Germinal center (tissue), 1 donor: Measurements from ENCODE around the gene MDM2.

ENCODE experiments used
- DNase-seq: peaks from one replicate; pipeline ENCODE4 v3.0.0; 2012; ENCODE audit warnings: mixed read lengths, low spot score

The MDM2 gene

DNA sequence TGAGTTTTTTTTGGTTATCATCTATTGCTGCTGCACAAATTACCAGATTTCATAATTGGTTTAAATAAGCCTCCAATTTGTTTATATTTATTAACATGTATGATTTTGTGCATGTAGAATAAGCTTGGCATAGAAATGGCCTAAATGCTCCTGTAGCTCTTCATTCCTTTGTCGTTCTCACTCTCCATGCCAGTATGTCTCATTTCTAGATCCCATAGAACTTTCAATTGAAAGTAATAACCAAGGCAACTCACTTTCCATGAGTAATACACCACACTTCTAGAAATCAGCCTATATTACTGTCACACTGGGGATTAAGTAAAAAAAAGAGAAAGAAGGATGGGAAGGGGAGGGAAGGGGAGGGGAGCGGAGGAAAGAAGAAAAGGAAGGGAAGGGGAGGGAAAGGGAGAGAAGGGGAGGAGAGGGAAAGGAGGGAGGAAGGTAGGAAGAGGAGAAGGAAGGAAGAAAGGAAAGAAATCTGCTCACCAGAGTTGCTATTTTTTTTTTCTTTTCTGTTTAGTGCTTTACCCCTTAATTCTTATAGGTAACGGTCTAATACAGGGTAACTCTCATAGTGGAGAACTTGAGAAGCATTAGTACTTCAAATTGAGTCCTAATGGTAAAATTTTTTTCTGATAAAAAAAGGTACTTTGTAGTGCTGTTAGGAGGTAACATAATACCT lies 45.6 kb downstream of the MDM2 start:
- no peak for DNase-seq

DNA sequence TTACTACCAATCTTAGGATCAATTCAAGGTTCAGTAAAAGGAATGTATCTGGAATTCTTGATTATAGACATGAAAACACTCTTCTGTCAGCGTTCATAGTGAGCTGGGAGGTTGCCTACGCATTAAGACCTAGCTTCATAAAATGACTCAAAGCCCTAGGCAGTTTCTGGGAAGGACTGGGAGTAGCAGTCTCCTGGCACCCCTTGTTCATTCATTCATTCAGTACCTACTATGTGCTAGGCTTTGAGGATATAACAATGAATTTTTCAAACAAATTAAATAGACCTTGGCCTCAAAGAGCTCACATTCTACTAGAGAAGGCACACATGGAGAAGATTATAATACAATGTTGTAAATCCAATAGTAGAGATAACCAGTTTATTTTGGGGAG lies 46.1 kb downstream of the MDM2 start:
- no peak for DNase-seq

DNA sequence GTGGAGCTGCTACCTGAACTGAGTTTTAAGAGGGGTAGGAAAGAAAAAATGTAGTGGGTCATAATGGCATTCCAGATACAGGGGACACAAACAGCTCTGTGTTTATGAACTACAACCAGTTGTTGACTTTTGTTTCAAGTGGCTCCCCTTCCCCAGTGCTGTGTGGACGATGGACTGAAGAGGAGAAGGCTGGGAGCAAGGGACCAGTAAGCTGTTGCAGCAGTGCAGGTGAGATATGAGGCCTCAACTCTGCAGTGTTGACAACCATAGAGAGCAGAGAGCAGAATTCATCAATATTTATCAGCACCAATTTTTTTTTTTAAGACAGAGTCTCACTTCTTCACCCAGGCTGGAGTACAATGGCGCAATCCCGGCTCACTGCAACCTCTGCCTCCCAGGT lies 46.6 kb downstream of the MDM2 start:
- no peak for DNase-seq

DNA sequence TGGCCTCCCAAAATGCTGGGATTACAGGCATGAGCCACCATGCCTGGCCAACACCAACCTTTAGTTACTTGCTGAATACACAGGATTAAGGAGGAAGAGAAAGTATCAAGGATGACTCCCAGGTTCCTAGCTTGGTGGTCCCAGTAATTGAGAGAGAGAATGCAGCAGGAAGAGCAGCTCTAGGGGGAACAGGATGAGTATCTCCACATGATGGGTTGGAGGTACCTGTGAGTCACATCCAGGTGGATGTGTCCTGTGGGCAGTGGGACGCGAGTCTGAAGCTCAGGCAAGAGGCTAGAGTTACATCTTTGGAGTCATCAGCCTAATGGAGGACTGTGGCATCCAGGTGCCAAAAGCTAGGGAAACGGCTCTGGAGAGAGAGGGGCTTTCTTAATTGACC lies 47.1 kb downstream of the MDM2 start:
- DNase-seq = no peak

DNA sequence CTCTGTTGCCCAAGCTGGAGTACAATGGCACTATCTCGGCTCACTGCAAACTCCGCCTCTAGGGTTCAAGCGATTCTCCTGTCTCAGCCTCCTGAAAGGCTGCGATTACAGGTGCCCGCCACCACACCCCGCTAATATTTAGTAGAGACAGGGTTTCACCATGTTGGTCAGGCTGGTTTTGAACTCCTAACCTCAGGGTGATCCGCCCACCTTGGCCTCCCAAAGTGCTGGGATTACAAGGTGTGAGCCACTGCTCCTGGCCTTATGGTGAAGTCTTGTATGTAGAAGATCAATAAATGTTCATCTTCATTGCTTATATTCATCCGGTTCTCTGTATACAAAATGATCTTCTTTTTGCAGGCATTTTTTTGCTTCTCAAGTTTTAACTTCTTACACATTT lies 47.8 kb downstream of the MDM2 start:
- no peak for DNase-seq

DNA sequence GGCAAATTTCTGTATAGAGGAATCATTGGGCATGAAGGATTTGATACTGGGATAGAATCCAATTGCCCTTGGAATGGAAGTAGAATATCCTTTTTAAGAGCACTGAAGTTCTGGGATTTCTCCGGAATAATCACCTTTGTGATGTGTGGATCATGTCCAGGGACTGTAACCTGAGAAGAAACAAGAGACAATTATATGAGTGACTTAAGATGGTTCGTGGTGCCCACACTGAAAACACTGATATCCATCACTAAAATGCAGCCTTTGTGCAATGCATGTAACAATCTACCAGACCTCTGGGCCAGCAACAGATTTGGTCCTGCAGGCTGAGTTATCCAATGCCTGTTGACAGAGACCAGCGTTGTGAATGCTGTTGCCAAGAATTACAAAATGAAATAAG lies 48.5 kb downstream of the MDM2 start:
- DNase-seq = no peak

DNA sequence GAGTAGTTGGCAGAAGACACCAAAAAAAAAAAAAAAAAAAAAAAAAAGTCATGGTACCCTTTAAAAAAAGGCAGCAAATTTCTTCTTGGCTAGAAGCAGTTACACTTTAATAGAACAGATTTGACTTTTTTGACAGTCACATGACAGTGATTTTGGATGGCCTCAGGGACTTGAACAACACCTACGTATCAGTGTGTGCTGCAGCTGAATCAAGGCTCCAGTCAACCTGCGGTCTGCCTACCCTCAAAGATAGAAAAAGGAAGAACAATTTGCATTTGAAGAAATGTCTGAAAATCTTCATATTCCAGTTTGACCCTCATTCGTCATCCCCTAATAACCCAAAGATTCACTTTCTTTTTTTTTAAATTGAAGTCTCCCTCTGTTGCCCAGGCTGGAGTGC lies 53.9 kb downstream of the MDM2 start:
- DNase-seq = peak; percentile 28

DNA sequence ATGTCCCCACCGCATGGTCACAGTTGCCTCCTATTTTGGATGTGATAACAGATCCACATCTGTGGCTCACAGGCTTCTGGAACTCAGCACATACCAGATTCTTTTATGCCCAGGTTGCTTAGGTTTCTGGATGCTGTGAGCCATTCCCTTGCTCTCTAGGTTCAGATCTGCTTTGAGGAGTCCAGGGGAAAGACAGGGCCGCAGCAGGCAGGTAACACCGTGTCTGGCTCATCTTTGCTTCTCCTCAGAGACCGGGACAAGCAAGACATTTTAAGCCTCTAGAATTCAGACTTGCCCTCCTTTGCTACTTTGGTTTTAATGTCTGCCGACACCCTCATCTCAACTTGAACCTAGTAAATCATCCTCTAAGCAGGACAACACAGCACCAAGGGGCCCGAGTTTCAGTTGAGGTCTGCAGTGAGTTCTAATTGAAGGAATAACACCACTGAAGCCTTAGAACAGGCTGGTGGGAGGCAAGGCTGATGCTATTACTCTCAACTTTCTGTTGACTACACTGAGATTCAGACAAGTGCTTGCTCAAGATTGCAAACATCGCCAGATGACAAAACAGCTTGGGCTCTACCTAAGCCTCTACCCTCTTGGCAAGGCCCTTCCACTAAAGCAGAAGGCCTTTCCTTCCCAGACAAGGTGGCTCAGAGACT lies 55.3 kb downstream of the MDM2 start:
- no peak for DNase-seq

DNA sequence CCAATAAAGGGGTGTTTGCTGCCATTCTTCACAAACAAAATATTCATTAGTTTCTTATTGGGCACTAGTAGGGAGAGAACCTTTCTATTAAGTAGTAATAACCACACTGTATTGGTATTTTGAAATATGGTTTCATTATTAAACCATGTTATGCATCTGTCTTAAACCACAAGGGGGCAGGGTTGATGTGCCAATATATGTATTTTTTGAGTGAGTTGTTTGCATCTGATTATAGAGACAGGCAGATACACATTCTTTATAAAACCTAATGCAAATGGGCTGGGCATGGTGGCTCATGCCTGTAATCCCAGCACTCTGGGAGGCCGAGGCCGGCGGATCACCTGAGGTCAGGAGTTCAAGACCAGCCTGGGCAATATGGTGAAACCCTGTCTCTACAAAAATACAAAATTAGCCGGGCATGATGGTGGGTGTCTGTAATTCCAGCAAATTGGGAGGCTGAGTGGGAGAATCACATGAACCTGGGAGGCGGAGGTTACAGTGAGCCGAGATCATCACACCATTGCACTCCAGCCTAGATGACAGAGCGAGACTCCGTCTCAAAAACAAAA lies 56.0 kb downstream of the MDM2 start:
- DNase-seq = peak; percentile 34

DNA sequence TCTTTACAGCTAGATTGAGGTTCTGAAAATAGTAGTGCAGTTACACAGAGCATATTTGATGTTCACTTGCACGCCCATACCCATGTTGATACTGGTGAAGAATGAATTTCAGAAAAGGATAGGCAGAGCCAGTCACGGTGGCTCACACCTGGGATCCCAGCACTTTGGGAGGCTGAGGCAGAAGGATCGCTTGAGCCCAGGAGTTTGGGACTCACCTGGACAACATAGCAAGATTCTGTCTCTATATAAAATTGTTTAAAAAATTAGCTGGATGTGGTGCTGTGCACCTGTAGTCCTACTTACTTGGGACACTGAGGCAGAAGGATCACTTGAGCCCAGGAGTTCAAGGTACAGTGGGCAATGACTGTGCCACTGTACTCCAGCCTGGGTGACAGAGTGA lies 56.6 kb downstream of the MDM2 start:
- no peak for DNase-seq

DNA sequence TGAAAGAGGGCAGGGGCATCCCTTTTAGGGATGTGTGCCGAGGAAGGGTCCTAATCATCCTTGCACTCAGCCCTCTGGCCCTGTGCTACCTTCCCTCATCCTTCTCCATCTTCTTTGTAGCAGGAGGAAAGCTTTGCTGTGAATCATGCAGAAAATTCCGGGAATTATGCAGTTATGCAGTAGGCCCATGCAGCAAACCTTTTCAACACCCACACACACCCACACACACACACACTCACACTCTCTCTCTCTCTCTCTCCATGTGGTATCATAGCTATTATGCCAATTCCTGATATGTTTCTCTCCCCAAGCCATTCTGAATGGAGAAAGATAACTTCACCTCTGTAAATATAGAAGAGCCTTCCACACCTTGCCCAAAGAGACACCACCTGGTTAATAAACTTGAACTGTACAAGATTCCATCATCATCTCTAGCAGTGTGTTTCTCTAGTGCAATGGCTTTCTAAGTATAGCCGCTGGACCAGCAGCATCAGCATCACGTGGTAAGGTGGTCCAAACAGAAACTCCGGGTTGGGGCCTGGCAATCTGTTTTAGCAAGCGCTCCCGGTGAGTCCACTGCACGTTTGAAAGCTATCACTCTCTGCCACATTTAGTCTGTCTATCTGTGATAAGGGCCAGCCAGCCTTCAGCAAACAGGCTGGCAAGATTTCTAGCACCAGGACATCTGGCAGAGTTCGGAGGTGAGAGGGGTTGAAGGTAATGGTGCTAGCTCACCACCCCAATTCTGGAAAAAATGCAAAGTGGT lies 57.6 kb downstream of the MDM2 start:
- DNase-seq = no peak

DNA sequence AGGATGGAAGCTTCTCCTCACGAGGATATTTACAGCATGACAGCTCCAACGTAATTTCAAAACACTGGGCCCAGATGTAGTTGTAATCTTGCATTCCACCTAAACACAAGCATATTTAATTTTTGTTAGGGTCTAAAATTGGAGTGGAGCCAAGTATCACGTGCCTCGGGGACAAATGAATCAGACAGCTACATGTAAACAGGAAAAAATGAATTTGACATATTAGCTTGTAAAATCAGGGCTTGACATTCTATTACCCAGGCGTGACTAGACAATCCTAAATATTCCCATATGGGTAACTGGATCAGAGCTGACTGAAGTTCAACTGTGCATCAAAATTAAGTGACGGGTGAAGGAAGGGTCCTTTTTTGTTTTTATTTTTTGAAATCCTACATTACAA lies 59.0 kb downstream of the MDM2 start:
- DNase-seq = no peak

DNA sequence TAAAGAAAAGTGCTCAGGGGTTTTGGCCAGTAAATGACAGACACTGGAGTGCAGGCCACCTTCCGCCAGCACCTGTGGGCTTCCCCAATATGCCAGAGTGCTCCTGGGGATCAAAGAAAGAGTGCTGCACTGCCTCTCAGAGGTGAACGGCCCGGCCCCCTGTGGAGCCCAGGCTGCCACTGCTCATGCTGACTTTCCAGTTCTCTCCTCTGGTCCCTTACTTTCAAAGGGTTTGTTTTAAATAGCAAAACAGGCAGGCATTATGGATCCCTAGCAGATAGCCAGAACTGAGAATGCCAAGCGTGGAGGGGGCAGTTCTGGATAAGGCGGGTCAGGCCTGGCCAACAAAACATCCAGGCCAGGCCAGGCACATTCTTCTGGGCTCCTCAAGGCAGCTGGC lies 59.6 kb downstream of the MDM2 start:
- DNase-seq = no peak

DNA sequence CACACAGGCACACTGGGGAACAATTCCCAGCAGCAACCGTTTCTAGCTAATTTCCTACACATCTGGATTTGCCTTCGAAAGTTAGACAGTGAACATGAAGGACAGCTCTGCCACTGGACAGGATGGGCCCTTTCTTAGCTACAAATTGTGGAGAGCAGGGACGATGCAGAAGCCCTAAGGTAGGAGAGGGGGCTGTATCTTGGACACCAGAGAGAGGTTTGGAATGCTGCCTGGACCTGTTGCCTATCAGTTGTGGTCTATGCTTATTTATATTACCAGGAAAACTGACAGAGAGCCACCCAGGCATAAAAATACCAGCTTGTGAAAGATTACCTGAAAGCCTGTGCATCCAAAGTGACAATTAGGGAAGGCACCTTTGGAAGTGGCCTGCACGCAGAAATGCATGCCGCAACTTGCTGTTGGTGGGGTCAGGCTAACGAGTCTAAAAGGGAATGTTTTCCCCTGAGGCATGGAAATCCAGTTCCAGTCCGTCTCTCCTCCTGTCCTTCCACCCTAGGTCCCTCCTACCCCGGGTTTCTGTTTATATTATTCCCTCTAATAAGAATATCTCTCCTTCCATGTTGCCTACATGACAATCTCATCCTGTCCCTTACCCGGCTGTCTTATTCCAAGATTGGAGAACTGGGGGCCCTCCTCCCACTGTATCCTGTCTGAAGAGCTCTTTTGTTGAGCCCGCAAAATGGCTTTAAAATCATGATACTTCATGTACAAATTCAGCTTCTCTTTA lies 60.2 kb downstream of the MDM2 start:
- no peak for DNase-seq

DNA sequence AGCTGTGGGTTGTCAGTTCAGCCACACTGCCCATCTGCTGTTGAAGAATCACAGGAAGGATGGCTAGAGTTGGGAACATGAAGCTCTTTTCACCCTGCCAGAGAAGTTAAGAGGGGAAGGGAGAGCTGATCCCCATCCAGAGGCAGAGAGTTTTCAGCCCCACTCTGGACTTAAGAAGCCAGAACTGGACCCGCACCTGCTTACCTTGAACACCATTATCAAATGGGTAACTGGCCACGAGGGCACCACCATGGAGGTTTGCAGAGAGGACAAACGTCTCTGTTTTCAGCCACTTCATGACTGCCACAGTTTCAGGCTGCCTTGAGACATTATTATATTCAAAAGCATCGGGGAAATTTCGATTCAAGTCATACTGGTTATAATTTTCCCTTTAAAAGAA lies 62.0 kb downstream of the MDM2 start:
- no peak for DNase-seq

DNA sequence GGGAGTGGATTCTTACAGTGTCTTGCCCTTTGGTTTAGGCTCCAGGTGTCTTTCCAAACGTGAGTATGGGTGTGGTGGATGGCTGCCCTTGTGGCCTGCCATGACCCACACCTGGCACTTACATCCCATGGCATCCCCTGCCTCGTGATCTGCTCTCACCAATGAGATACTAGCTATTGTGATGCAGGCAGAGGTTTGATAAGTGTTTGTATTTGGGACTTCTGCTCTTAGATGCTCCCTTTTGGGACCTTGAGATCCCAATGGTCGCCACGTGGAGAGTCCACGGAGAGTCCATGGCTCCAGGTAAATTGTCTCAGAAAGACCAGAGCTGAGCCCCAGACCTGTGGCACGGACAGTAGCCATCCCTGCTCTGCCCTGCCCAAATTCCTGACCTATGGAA lies 62.5 kb downstream of the MDM2 start:
- no peak for DNase-seq

DNA sequence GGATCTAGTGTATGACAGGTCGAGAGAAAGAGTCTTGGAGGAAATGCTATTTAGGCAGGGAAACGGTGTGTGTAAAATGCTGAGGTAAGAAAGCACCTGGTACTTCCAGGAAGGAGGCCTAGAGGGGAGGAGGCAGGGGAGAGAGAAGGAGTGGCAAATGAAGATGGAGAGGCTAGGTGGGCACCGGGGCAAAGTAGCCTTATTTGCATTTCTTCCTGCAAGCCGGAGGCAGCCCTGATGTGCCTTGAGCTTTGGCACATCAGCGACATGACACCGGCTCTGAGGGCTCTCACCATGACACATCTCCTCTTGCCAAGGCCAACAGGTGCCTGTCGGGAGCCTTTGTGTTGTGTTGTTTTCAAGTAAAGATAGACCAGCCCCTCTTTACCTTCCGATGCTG lies 63.4 kb downstream of the MDM2 start:
- DNase-seq = no peak

DNA sequence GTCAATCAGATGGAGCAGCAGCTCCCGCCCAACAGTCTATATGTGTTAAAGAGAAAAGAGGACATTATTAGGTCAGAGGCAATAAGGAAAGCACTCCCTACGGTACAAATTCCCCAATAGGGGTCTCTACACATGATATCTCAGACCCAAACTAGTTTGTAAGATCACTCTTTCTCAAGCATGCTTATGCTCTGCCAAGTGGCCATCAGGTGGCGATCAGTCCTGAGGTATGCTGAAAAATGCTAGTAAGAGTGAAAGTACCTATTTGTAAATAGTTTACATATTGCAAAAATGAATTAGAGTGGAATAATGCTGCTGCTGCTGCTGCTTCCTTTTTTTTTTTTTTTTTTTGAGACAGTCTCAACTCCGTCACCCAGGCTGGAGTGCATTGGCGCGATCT lies 63.9 kb downstream of the MDM2 start:
- DNase-seq = peak; percentile 33

DNA sequence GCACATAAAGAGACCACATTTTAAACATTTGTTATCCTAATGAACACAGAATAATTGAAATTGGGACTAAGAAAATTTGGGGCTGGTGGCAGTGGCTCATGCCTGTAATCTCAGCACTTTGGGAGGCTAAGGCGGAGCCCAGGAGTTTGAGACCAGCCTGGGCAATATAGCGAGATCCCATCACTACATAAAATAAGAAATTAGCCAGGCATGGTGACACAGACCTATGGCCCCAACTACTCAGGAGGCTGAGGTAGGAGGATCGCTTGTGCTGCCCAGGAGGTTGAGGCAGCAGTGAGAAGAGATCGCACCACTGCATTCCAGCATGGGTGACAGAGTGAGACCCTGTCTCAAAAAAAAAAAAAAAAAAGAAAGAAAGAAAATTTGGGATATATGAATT lies 65.3 kb downstream of the MDM2 start:
- DNase-seq = no peak

DNA sequence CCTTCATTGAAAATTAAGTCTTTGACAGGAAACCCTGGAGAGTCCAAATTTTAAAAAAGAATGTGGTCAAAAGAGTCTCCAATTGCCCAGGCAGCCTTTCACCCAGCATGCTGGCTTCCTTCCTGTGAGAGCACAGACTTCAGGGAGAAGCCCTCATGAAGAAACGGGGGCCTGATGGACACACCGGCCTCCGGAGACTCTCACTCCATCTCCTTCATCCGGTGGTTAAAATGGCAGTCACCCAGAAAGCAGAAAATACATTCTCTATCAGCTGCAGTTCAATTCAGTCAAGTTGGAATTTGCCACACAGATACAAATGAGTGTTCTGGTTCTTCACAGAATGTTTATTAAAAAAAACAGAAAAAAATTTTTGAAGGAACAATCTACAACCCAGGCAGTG lies 68.5 kb downstream of the MDM2 start:
- no peak for DNase-seq

DNA sequence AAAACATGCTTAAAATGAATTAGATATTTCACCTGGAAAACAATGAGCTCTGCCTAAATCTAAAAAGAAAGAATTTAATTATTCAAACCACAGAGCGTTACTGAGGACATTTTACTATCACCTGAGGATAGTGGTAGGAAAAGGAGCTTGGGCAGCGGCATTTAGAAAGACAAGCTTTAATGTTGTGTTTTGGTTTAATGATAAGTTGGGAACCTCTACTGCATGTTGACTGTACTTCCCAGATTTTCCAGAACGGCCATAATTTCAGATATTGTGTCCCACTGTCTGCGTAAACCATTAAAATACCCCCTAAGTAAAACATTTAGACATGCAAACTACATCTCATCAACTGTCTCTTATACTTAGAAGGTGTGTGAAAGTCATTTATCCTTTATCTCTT lies 69.6 kb downstream of the MDM2 start:
- no peak for DNase-seq

DNA sequence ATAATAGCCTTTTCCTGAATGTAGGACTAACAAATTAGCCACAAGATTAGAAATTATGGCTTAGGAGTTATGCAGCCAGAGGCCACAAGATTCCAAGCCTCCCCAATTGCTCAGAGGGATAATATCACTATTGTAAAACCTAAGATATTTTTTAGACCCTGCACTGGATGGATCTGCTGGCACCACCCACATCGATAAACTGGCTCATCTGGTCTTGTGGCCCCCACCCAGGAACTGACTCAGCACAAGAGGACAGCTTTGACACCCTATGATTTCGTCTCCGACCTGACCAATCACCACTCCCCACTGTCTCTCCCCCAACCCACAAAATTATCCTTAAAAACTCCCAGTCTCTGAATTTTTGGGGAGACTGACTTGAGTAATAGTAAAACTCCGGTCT lies 70.3 kb downstream of the MDM2 start:
- DNase-seq = no peak
